ENCODE results near the gene MAP3K20. TPM values are rescaled to one million over a fixed set of nuclear protein-coding genes. Genes with fewer than 3 reads are reported as not detected.
A peak's percentile ranks its signal among the peaks of the same experiment; 100 is the strongest.

Gene MAP3K20
- total and polyA plus RNA-seq, 10 of the 15 experiments (the other 5 are each of a cell fraction or from before 2014, with no cell fraction given), result 0.04 to 5.6 (median 2.3) TPM

DNA sequence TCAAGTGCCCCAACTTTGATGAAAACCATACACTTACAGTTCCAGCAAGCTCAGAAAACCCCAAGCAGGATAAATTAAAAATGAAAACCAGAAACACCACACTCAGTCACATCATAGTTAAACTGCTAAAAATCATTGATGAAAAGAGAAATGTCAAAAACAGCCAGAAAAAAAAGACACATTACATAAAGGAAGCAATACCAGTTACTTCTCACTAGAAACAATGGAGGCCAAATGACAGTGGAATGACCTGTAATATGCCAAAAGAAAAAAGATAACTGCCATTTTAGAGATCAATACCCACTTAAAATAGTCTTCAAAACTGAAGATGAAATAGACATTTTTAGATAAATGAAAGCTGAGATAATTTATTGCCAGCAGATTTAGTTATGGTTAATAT, 66.0 kb downstream of the MAP3K20 start:
- ChIA-PET SMC1A (ENCODE audit: uncharacterized antibody, unreplicated experiment) (no interaction called here), CTCF (no interaction called here), POLR2A (no interaction called here), RAD21 (ENCODE audit: unreplicated experiment) (no interaction called here)
- DNase-seq (ENCODE audit: low read depth, low spot score), result no peak
- peaks cover 3% of the 10 kb centered on the region for H3K9me3 ChIP-seq (replicated peaks; ENCODE audit: control insufficient read depth, insufficient read depth, low read length)
- in situ Hi-C loops (cut with MboI) (no loop called here), intact Hi-C loops (cut with micrococcal nuclease; ENCODE audit: unreplicated experiment) (no loop called here)
- H2AFZ ChIP-seq (ENCODE audit: control insufficient read depth, low read depth, low read length), result no peak overlapping the region
- ATAC-seq, result no peak
- H3K4me2 ChIP-seq (ENCODE audit: control insufficient read depth, insufficient read depth), result no peak overlapping the region
- H3K79me2 ChIP-seq (ENCODE audit: control insufficient read depth, insufficient read depth, low read length), result no peaks in the 10 kb centered on the region
- TF ChIP-seq, protein P1, sequence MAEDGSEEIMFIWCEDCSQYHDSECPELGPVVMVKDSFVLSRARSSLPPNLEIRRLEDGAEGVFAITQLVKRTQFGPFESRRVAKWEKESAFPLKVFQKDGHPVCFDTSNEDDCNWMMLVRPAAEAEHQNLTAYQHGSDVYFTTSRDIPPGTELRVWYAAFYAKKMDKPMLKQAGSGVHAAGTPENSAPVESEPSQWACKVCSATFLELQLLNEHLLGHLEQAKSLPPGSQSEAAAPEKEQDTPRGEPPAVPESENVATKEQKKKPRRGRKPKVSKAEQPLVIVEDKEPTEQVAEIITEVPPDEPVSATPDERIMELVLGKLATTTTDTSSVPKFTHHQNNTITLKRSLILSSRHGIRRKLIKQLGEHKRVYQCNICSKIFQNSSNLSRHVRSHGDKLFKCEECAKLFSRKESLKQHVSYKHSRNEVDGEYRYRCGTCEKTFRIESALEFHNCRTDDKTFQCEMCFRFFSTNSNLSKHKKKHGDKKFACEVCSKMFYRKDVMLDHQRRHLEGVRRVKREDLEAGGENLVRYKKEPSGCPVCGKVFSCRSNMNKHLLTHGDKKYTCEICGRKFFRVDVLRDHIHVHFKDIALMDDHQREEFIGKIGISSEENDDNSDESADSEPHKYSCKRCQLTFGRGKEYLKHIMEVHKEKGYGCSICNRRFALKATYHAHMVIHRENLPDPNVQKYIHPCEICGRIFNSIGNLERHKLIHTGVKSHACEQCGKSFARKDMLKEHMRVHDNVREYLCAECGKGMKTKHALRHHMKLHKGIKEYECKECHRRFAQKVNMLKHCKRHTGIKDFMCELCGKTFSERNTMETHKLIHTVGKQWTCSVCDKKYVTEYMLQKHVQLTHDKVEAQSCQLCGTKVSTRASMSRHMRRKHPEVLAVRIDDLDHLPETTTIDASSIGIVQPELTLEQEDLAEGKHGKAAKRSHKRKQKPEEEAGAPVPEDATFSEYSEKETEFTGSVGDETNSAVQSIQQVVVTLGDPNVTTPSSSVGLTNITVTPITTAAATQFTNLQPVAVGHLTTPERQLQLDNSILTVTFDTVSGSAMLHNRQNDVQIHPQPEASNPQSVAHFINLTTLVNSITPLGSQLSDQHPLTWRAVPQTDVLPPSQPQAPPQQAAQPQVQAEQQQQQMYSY (CRISPR knock-in tag; IDR thresholded peaks at IDR 0.05), result no peak
- peak; percentile 87; the same call in 1 of the 2 replicates for TF ChIP-seq CBX5 (IDR thresholded peaks at IDR 0.05; ENCODE audit: low read depth)
- H3K9ac ChIP-seq (ENCODE audit: control insufficient read depth, insufficient read depth, low read length), result no peak overlapping the region
- H3K4me1 ChIP-seq (ENCODE audit: control insufficient read depth, insufficient read depth, low read length), result no peaks in the 10 kb centered on the region
- H4K20me1 ChIP-seq (ENCODE audit: control insufficient read depth, insufficient read depth), result no peaks in the 10 kb centered on the region
- H3K27me3 ChIP-seq (replicated peaks in 1 of 2; ENCODE audit: control insufficient read depth in 2 of 2, insufficient read depth in 2 of 2, low read length in 1 of 2), result no peaks in the 10 kb centered on the region
- no peaks in the 10 kb centered on the region for H3K36me3 ChIP-seq (ENCODE audit: control insufficient read depth in 2 of 2, insufficient read depth in 2 of 2, low read length in 1 of 2)
- no peak for FAIRE-seq
- BruUV-seq (replicated peaks), result no TSS peak
- H3K4me3 ChIP-seq, result no peak overlapping the region
- no peak overlapping the region for H3K27ac ChIP-seq (ENCODE audit: control insufficient read depth, insufficient read depth)

DNA sequence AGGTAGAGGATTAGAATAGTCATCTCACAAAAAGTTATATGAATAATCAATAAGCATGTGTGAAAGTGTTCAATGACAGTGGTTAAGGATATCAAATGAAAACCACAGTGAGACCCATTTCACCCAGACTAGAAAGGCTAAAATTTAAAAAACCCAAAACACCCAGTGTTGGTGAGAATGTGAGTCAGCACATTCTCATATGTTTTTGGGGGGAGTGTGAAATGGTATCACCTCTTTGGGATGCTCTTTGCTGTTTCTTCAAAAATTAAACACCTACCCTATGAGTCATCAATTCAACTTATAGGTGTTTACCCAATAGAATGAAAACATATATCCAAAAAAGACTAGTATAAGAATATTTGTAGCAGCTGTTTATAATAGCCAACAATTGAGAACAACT, 69.8 kb downstream of the MAP3K20 start:
- FAIRE-seq, result no peak
- intact Hi-C loops (cut with micrococcal nuclease; ENCODE audit: unreplicated experiment), result no loop called here

More for the DNA sequence above, 69.8 kb downstream of the MAP3K20 start:
- ATAC-seq, result peak; percentile 40
- no peak overlapping the region for H3K4me3 ChIP-seq
- no peaks in the 10 kb centered on the region for H4K20me1 ChIP-seq (ENCODE audit: control insufficient read depth, insufficient read depth)
- DNase-seq (ENCODE audit: low read depth, low spot score), result no peak
- peaks cover 1% of the 10 kb centered on the region; the same call in 1 of the 2 replicates for H3K79me2 ChIP-seq (ENCODE audit: control insufficient read depth, insufficient read depth, low read length)
- in situ Hi-C loops (cut with MboI), result no loop called here
- ChIA-PET POLR2A (no interaction called here), CTCF (interaction anchor here (1.4 kb wide), 1 partner anchor 22 kb away, joined by 3 read pairs; no protein-coding TSS in a partner anchor), SMC1A (ENCODE audit: uncharacterized antibody, unreplicated experiment) (no interaction called here), RAD21 (ENCODE audit: unreplicated experiment) (no interaction called here)
- peaks cover 4% of the 10 kb centered on the region; the same call in 1 of the 2 replicates for H3K4me1 ChIP-seq (ENCODE audit: control insufficient read depth, insufficient read depth, low read length)
- H3K27ac ChIP-seq (ENCODE audit: control insufficient read depth, insufficient read depth), result no peak overlapping the region
- H2AFZ ChIP-seq (ENCODE audit: control insufficient read depth, low read depth, low read length), result no peak overlapping the region
- TF ChIP-seq MYB (IDR thresholded peaks at IDR 0.05; ENCODE audit: borderline replicate concordance, low read depth, low read length) (no peak), ZZZ3 (IDR thresholded peaks at IDR 0.05; ENCODE audit: control insufficient read depth, insufficient read length, low read depth) (no peak), RUNX3 (IDR thresholded peaks at IDR 0.05; ENCODE audit: low read length) (peak; percentile 43), CEBPB (IDR thresholded peaks at IDR 0.05; ENCODE audit: borderline replicate concordance in 1 of 2, low read depth in 2 of 2, low read length in 2 of 2) (no peak), SIN3A (IDR thresholded peaks at IDR 0.05; ENCODE audit: low read depth, low read length) (no peak), SREBF2 (IDR thresholded peaks at IDR 0.05; ENCODE audit: low read length) (no peak)
- TF ChIP-seq, protein P2, sequence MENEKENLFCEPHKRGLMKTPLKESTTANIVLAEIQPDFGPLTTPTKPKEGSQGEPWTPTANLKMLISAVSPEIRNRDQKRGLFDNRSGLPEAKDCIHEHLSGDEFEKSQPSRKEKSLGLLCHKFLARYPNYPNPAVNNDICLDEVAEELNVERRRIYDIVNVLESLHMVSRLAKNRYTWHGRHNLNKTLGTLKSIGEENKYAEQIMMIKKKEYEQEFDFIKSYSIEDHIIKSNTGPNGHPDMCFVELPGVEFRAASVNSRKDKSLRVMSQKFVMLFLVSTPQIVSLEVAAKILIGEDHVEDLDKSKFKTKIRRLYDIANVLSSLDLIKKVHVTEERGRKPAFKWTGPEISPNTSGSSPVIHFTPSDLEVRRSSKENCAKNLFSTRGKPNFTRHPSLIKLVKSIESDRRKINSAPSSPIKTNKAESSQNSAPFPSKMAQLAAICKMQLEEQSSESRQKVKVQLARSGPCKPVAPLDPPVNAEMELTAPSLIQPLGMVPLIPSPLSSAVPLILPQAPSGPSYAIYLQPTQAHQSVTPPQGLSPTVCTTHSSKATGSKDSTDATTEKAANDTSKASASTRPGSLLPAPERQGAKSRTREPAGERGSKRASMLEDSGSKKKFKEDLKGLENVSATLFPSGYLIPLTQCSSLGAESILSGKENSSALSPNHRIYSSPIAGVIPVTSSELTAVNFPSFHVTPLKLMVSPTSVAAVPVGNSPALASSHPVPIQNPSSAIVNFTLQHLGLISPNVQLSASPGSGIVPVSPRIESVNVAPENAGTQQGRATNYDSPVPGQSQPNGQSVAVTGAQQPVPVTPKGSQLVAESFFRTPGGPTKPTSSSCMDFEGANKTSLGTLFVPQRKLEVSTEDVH (IDR thresholded peaks at IDR 0.05; ENCODE audit: low read depth, partially characterized antibody), result no peak
- TF ChIP-seq, protein P3, sequence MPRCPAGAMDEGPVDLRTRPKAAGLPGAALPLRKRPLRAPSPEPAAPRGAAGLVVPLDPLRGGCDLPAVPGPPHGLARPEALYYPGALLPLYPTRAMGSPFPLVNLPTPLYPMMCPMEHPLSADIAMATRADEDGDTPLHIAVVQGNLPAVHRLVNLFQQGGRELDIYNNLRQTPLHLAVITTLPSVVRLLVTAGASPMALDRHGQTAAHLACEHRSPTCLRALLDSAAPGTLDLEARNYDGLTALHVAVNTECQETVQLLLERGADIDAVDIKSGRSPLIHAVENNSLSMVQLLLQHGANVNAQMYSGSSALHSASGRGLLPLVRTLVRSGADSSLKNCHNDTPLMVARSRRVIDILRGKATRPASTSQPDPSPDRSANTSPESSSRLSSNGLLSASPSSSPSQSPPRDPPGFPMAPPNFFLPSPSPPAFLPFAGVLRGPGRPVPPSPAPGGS (IDR thresholded peaks at IDR 0.05; ENCODE audit: borderline replicate concordance, insufficient read depth, low read depth, low read length, poor library complexity, severe bottlenecking), result no peak
- no TSS peak for BruUV-seq (replicated peaks)
- no peaks in the 10 kb centered on the region for H3K27me3 ChIP-seq (replicated peaks in 1 of 2; ENCODE audit: control insufficient read depth in 2 of 2, insufficient read depth in 2 of 2, low read length in 1 of 2)
- peaks cover 3% of the 10 kb centered on the region for H3K9me3 ChIP-seq (replicated peaks; ENCODE audit: control insufficient read depth, insufficient read depth, low read length)
- H3K9ac ChIP-seq (ENCODE audit: control insufficient read depth, insufficient read depth, low read length), result no peak overlapping the region
- no peaks in the 10 kb centered on the region for H3K36me3 ChIP-seq (ENCODE audit: control insufficient read depth in 2 of 2, insufficient read depth in 2 of 2, low read length in 1 of 2)
- H3K4me2 ChIP-seq (ENCODE audit: control insufficient read depth, insufficient read depth), result no peak overlapping the region
